Stimulated activated CD8-positive, alpha-beta memory T cell treated with anti-CD3 and anti-CD28 coated beads, Interleukin-15, amount 100 ng/mL, for 48 hours (primary cell): ENCODE results near the gene VGLL2.

ENCODE experiments used
- DNase-seq, 2 donors: peaks; one replicate each; pipeline ENCODE4 v3.0.0-alpha.2; 2020; ENCODE audit warnings: low read depth in 2 of 2

The VGLL2 gene

DNA sequence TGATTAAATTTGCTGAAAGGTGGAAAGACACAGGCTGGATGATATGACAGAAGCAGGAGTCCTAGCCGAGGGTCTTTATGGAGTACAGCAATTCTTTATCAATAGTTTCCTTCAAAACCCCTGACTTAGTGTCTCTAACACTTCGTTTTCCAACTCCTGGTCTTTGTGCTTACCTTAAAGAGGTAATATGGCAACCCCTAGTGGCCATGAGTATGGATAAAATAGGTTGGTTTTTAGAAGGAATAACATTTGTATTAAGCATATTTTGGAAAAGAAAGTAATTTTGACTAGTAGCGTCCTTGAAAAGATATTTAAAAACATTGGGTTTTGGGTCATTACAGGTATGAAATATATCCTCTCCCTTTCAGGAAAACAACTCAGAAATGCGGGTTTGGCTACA is 51.9 kb downstream of the VGLL2 start:
- DNase-seq, result no peak
